Measurements from ENCODE around the gene TP53BP1.
"Not testable (repeated sequence)": the region's sequence is repeated elsewhere in the genome, so short reads cannot be mapped to it uniquely, and the experiment has no call there.

Gene TP53BP1, protein sequence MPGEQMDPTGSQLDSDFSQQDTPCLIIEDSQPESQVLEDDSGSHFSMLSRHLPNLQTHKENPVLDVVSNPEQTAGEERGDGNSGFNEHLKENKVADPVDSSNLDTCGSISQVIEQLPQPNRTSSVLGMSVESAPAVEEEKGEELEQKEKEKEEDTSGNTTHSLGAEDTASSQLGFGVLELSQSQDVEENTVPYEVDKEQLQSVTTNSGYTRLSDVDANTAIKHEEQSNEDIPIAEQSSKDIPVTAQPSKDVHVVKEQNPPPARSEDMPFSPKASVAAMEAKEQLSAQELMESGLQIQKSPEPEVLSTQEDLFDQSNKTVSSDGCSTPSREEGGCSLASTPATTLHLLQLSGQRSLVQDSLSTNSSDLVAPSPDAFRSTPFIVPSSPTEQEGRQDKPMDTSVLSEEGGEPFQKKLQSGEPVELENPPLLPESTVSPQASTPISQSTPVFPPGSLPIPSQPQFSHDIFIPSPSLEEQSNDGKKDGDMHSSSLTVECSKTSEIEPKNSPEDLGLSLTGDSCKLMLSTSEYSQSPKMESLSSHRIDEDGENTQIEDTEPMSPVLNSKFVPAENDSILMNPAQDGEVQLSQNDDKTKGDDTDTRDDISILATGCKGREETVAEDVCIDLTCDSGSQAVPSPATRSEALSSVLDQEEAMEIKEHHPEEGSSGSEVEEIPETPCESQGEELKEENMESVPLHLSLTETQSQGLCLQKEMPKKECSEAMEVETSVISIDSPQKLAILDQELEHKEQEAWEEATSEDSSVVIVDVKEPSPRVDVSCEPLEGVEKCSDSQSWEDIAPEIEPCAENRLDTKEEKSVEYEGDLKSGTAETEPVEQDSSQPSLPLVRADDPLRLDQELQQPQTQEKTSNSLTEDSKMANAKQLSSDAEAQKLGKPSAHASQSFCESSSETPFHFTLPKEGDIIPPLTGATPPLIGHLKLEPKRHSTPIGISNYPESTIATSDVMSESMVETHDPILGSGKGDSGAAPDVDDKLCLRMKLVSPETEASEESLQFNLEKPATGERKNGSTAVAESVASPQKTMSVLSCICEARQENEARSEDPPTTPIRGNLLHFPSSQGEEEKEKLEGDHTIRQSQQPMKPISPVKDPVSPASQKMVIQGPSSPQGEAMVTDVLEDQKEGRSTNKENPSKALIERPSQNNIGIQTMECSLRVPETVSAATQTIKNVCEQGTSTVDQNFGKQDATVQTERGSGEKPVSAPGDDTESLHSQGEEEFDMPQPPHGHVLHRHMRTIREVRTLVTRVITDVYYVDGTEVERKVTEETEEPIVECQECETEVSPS (N-terminal part only)

DNA sequence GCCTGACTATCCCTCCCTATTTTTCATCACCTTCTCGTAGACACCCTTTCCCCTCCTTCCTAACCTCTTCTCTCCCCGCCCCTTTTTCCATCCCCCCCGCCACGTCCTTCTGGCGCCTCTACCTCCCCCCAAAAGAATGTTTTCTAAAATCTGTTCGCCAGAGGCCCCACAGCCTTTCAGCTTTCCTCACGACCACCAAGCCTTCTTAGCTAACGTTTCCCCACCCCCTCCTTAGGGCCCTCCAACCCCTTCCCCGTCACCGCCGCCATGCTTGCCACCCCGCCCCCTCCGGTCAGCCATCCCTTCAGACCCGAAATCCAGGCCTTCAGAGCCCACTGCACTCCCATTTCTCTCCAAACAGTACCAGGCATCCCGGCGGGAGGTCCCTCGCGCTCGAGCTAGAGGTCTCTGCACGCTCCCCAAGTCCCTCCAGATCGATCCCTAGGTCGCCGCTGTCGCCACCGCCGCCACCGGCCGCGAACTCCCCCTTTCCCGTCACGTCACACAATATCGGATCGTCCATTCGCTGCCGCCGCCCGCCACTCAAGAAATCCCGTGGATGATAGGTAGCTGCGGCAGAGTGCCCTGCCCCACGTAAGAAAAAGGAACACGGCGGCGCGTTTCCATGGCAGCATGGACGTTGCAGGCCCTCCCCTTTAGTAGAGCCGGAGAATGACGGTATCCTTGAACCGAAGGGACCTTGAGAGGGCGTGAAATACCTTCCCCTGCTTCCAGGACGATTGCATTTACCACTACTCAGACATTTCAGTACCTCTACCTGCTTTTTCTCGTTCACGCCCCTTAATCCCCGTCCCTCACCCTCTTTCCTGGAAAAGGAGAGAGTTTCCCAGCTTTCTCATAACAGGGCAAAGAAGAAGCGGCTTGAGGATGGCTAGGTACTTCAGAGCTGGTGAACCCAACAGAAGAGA is at the start of gene TP53BP1:
TP53BP1 (minus strand) TSS at position 484 of the 929 bp plus-strand sequence; CDS start at position 371, 113 bp downstream.
- peaks cover 9 to 29% of the 10 kb centered on the region in 2 donors for H3K36me3 Mint-ChIP-seq
- peaks cover 12 to 16% of the 10 kb centered on the region in 2 donors for H3K4me1 Mint-ChIP-seq

DNA sequence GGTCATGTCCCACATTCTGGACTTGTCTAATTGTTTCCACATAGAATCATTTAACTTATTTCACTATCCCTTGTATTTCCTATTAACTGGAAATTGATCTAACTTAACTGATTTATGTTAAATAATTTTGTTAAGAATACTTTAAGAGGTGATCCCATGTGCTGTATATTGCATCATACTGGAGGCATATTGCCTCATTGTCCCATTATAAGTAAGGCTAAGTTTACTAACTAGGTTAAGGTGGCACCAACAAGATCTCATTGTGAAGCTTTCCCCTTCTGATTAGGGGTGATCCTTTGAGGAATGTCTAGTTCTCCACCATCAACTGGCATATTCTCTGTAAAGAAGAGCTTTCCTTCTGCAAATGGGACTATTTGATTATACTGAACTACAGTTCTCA is 48.8 kb upstream of the TP53BP1 start:
- DNase-seq (no peak), ATAC-seq (replicated peaks) (no peak)
- Mint-ChIP-seq H3K4me3 (no peak overlapping the region), H3K27me3 (no peaks in the 10 kb centered on the region), H3K27ac (no peak overlapping the region), H3K36me3 (peaks cover 9 to 10% of the 10 kb centered on the region in 2 donors), H3K9me3 (no peaks in the 10 kb centered on the region), H3K4me1 (no peaks in the 10 kb centered on the region)

More for the DNA sequence above, at the start of gene TP53BP1:
- peak; percentile 92 for DNase-seq
- ATAC-seq (replicated peaks): peak; percentile 99 to 100
- Mint-ChIP-seq H3K27ac (peak within 1 kb of the TSS; percentile 97), H3K4me3 (peak within 1 kb of the TSS; percentile 87 to 94), H3K27me3 (no peaks in the 10 kb centered on the region), H3K9me3 (no peaks in the 10 kb centered on the region)

DNA sequence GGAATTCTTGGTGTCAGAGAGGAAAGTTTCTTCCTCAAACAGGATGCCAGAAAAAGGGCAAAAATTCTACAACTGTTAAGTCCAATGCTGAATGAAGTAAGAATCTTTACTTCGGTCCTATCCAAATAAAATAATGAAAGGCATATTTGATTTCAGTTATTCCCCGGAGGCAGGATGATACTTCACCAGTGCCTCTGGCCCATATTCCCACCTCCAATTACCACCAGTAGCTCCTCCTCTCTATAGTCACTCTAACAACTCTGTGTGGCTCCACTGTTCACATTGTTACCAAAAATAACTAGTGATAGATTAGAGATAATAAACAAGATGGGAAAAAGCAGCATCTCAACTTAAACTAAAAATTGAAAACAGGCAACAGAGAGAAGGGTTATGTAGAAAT is 45.1 kb upstream of the TP53BP1 start:
- DNase-seq (no peak), ATAC-seq (replicated peaks) (no peak)
- H3K36me3 Mint-ChIP-seq: peaks cover 7 to 25% of the 10 kb centered on the region in 2 donors
- H3K27ac Mint-ChIP-seq: no peak overlapping the region
- no peaks in the 10 kb centered on the region for H3K9me3 Mint-ChIP-seq
- H3K4me3 Mint-ChIP-seq: no peak overlapping the region
- no peaks in the 10 kb centered on the region for H3K27me3 Mint-ChIP-seq
- H3K4me1 Mint-ChIP-seq: no peaks in the 10 kb centered on the region

DNA sequence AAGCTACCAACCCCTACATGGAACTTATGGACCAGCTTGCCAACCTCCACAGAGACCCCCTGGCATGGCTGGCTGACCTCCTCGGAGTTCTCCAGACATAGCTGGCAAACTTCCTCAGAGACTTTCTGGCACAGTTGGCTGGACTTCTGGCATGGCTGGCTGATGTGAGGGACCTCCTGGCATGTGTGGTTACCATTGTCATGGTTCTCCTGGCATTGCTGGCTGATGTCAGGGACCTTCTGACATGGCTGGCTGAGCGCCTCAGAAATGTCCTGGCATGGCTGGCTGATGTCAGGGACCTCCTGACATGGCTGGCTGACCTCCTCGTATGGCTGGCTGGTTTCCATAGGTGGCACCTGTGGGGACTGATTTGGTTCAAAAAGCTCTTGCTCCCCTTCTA is 41.9 kb upstream of the TP53BP1 start:
- no peaks in the 10 kb centered on the region for H3K9me3 Mint-ChIP-seq
- H3K36me3 Mint-ChIP-seq: peaks cover 7 to 26% of the 10 kb centered on the region in 2 donors
- DNase-seq: no peak
- H3K27ac Mint-ChIP-seq: no peak overlapping the region
- no peaks in the 10 kb centered on the region for H3K27me3 Mint-ChIP-seq
- H3K4me1 Mint-ChIP-seq: no peaks in the 10 kb centered on the region
- no peak for ATAC-seq (replicated peaks)
- H3K4me3 Mint-ChIP-seq: no peak overlapping the region

DNA sequence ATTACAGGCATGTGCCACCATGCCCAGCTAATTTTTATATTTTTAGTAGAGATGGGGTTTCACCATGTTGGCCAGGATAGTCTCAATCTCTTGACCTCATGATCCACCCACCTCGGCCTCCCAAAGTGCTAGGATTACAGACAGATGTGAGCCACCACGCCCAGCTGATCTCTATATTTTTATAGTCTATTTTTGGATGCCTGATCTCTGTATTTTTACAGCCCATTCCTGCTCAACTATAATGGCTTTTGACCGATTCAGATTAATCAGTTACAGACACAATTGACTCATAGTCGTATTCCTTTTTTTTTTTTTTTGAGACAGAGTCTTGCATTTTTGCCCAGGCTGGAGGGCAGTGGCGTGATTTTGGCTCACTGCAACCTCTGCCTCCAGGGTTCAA is 39.9 kb upstream of the TP53BP1 start:
- ATAC-seq (replicated peaks); H3K27me3 Mint-ChIP-seq; H3K4me3 Mint-ChIP-seq; H3K4me1 Mint-ChIP-seq; H3K9me3 Mint-ChIP-seq; DNase-seq; H3K27ac Mint-ChIP-seq: not testable (repeated sequence)
- H3K36me3 Mint-ChIP-seq: peaks cover 0 to 22% of the 10 kb centered on the region in 2 donors

DNA sequence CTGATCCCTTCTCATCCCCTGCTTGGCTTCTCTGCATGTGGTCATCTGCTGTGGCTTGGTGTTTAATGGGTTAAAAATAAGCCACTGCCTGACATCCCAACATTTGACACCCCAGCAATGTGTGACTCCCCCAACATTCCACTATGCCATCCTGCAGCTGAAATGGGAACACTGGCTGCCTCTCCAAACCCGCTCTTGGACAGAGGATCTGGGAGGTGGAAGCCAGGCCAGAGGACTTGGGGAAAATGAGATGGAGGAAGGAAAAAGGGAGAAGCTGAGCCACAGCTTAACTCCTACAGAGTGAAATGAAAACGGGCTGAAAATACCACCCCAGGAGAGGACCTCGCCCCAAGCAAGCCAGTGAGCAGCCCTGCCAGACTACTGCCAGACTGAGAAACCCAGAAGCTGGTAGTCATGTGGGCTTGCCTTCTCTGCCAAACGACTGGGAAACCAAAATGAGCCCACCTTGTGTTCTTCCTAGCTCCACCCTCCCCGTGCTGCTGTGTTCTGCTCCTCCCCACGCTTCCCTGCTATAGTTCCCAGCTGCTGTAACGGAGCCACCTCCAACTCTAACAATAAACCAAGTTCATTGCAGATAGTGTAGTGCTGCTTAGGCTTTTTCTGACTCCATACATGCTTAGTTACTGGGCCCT is 38.2 kb upstream of the TP53BP1 start:
- H3K4me3 Mint-ChIP-seq: no peak overlapping the region
- no peaks in the 10 kb centered on the region for H3K9me3 Mint-ChIP-seq
- ATAC-seq (replicated peaks): no peak
- no peaks in the 10 kb centered on the region for H3K4me1 Mint-ChIP-seq
- DNase-seq: no peak
- H3K27ac Mint-ChIP-seq: no peak overlapping the region
- H3K36me3 Mint-ChIP-seq: peaks cover 0 to 22% of the 10 kb centered on the region in 2 donors
- H3K27me3 Mint-ChIP-seq: no peaks in the 10 kb centered on the region

DNA sequence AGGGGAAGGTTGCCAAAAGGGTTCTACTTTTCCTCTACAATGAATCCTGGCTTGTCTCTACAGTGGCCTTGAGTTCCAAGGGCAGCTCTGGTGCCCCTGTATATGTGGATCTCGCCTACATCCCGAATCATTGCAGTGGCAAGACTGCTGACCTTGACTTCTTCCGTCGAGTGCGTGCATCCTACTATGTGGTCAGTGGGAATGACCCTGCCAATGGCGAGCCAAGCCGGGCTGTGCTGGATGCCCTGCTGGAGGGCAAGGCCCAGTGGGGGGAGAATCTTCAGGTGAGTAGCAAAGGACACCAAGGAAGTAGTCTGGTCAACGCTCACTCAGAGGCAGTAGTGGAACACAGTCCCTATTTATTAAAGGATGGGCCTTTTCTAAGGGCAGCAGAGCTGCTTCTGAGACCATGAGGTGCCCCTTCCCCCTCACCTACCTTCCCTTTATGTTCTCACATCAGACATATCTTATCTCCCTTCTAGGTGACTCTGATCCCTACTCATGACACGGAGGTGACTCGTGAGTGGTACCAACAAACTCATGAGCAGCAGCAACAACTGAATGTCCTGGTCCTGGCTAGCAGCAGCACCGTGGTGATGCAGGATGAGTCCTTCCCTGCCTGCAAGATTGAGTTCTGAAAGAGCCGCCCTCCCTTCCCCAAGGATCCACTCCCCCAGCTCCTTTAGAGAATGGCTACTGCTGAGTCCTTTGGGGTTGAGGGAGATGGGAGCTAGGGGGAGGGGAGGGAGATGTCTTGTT is 36.8 kb upstream of the TP53BP1 start:
- Mint-ChIP-seq H3K36me3 (peaks cover 0 to 16% of the 10 kb centered on the region in 2 donors), H3K27ac (no peak overlapping the region), H3K4me3 (no peak overlapping the region), H3K4me1 (peaks cover 0 to 4% of the 10 kb centered on the region in 2 donors), H3K9me3 (no peaks in the 10 kb centered on the region), H3K27me3 (no peaks in the 10 kb centered on the region)
- no peak for DNase-seq
- ATAC-seq (replicated peaks): no peak

DNA sequence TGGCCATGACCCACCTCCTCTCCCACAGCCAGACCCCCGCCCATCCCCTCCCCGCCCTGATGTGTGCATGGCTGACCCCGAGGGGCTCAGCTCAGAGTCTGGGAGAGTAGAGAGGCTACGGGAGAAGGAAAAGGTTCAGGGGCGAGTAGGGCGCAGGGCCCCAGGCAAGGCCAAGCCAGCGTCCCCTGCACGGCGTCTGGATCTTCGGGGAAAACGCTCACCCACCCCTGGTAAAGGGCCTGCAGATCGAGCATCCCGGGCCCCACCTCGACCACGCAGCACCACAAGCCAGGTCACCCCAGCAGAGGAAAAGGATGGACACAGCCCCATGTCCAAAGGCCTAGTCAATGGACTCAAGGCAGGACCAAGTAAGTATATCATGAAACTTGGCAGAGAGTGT is 36.2 kb upstream of the TP53BP1 start:
- no peak overlapping the region for H3K27ac Mint-ChIP-seq
- ATAC-seq (replicated peaks) (no peak), DNase-seq (no peak)
- H3K36me3 Mint-ChIP-seq: peaks cover 0 to 10% of the 10 kb centered on the region in 2 donors
- H3K4me1 Mint-ChIP-seq: peaks cover 0 to 4% of the 10 kb centered on the region in 2 donors
- no peaks in the 10 kb centered on the region for H3K27me3 Mint-ChIP-seq
- no peak overlapping the region for H3K4me3 Mint-ChIP-seq
- no peaks in the 10 kb centered on the region for H3K9me3 Mint-ChIP-seq

DNA sequence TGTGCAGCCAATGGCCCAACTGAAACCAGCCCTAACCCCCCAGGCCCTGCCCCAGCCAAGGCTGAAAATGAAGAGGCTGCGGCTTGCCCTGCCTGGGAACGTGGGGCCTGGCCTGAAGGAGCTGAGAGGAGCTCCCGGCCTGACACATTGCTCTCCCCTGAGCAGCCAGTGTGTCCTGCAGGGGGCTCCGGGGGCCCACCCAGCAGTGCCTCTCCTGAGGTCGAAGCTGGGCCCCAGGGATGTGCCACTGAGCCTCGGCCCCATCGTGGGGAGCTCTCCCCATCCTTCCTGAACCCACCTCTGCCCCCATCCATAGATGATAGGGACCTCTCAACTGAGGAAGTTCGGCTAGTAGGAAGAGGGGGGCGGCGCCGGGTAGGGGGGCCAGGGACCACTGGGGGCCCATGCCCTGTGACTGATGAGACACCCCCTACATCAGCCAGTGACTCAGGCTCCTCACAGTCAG is 35.6 kb upstream of the TP53BP1 start:
- peaks cover 0 to 5% of the 10 kb centered on the region in 2 donors for H3K36me3 Mint-ChIP-seq
- DNase-seq (no peak), ATAC-seq (replicated peaks) (no peak)
- no peaks in the 10 kb centered on the region for H3K27me3 Mint-ChIP-seq
- no peak overlapping the region for H3K4me3 Mint-ChIP-seq
- peaks cover 0 to 4% of the 10 kb centered on the region in 2 donors for H3K4me1 Mint-ChIP-seq
- H3K9me3 Mint-ChIP-seq: no peaks in the 10 kb centered on the region
- H3K27ac Mint-ChIP-seq: no peak overlapping the region

DNA sequence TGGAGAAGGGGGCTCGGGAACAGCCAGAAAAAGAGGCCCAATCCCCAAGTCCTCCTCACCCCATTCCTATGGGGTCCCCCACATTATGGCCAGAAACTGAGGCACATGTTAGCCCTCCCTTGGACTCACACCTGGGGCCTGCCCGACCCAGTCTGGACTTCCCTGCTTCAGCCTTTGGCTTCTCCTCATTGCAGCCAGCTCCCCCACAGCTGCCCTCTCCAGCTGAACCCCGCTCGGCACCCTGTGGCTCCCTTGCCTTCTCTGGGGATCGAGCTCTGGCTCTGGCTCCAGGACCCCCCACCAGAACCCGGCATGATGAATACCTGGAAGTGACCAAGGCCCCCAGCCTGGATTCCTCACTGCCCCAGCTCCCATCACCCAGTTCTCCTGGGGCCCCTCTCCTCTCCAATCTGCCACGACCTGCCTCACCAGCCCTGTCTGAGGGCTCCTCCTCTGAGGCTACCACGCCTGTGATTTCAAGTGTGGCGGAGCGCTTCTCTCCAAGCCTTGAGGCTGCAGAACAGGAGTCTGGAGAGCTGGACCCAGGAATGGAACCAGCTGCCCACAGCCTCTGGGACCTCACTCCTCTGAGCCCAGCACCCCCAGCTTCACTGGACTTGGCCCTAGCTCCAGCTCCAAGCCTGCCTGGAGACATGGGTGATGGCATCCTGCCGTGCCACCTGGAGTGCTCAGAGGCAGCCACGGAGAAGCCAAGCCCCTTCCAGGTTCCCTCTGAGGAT is 35.0 kb upstream of the TP53BP1 start:
- no peaks in the 10 kb centered on the region for H3K36me3 Mint-ChIP-seq
- ATAC-seq (replicated peaks): no peak

DNA sequence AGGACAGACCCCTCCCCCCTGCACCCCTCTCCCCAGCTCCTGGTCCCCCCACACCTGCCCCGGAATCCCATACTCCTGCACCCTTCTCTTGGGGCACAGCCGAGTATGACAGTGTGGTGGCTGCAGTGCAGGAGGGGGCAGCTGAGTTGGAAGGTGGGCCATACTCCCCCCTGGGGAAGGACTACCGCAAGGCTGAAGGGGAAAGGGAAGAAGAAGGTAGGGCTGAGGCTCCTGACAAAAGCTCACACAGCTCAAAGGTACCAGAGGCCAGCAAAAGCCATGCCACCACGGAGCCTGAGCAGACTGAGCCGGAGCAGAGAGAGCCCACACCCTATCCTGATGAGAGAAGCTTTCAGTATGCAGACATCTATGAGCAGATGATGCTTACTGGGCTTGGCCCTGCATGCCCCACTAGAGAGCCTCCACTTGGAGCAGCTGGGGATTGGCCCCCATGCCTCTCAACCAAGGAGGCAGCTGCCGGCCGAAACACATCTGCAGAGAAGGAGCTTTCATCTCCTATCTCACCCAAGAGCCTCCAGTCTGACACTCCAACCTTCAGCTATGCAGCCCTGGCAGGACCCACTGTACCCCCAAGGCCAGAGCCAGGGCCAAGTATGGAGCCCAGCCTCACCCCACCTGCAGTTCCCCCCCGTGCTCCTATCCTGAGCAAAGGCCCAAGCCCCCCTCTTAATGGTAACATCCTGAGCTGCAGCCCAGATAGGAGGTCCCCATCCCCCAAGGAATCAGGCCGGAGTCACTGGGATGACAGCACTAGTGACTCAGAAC is 34.3 kb upstream of the TP53BP1 start:
- Mint-ChIP-seq H3K4me3 (no peak overlapping the region), H3K27ac (no peak overlapping the region), H3K36me3 (no peaks in the 10 kb centered on the region), H3K27me3 (no peaks in the 10 kb centered on the region), H3K4me1 (peaks cover 0 to 4% of the 10 kb centered on the region in 2 donors), H3K9me3 (no peaks in the 10 kb centered on the region)
- no peak for DNase-seq
- no peak for ATAC-seq (replicated peaks)

More for the DNA sequence above, 35.0 kb upstream of the TP53BP1 start:
- H3K9me3 Mint-ChIP-seq: no peaks in the 10 kb centered on the region
- H3K4me3 Mint-ChIP-seq: no peak overlapping the region
- DNase-seq: no peak
- H3K4me1 Mint-ChIP-seq: peaks cover 0 to 4% of the 10 kb centered on the region in 2 donors
- peak overlapping the region; percentile 33 for H3K27ac Mint-ChIP-seq
- H3K27me3 Mint-ChIP-seq: no peaks in the 10 kb centered on the region

All from stimulated activated naive B cell treated with anti-CD40 and anti-IgM and Interleukin-4, amounts not matched to agents 10 μg/mL and 1 μg/mL and 100 μg/mL, for 72 hours (primary cell).